ENCODE results near the gene PTH2.
"Not testable (repeated sequence)": the region's sequence is repeated elsewhere in the genome, so short reads cannot be mapped to it uniquely, and the experiment has no call there.

PTH2 gene

GRCh38 chr19:49423071-49423984 lies at the start of gene PTH2:
Gene PTH2, minus strand, starts transcription at chr19:49423441. Its CDS starts 102 bp downstream, at chr19:49423339.
- DNase-seq (ENCODE audit: low read depth), result no peak

- DNase-seq (ENCODE audit: low read depth), result no peak
Measured at GRCh38 chr19:49472936-49473335, 49.7 kb upstream of the PTH2 start.

GRCh38 chr19:49470615-49470978 lies 47.4 kb upstream of the PTH2 start:
- no peak for DNase-seq (ENCODE audit: low read depth)

- DNase-seq (ENCODE audit: low read depth), result no peak
Measured at GRCh38 chr19:49469828-49470614, 46.8 kb upstream of the PTH2 start.

GRCh38 chr19:49468746-49469447 lies 45.7 kb upstream of the PTH2 start:
- DNase-seq (ENCODE audit: low read depth), result peak; percentile 51

GRCh38 chr19:49468199-49468598 lies 45.0 kb upstream of the PTH2 start:
- no peak for DNase-seq (ENCODE audit: low read depth)

GRCh38 chr19:49465371-49465770 lies 42.1 kb upstream of the PTH2 start:
- no peak for DNase-seq (ENCODE audit: low read depth)

GRCh38 chr19:49463960-49464740 lies 40.9 kb upstream of the PTH2 start:
- no peak for DNase-seq (ENCODE audit: low read depth)

- no peak for DNase-seq (ENCODE audit: low read depth)
Measured at GRCh38 chr19:49462492-49462891, 39.3 kb upstream of the PTH2 start.

- DNase-seq (ENCODE audit: low read depth), result no peak
Measured at GRCh38 chr19:49461656-49462055, 38.4 kb upstream of the PTH2 start.

- not testable (repeated sequence) for DNase-seq (ENCODE audit: low read depth)
Measured at GRCh38 chr19:49461130-49461529, 37.9 kb upstream of the PTH2 start.

GRCh38 chr19:49459388-49459787 lies 36.1 kb upstream of the PTH2 start:
- no peak for DNase-seq (ENCODE audit: low read depth)

- DNase-seq (ENCODE audit: low read depth), result no peak
Measured at GRCh38 chr19:49458567-49458903, 35.3 kb upstream of the PTH2 start.

- DNase-seq (ENCODE audit: low read depth), result no peak
Measured at GRCh38 chr19:49456326-49456725, 33.1 kb upstream of the PTH2 start.

- no peak for DNase-seq (ENCODE audit: low read depth)
Measured at GRCh38 chr19:49455773-49456172, 32.5 kb upstream of the PTH2 start.

- peak; percentile 37 for DNase-seq (ENCODE audit: low read depth)
Measured at GRCh38 chr19:49453757-49454240, 30.6 kb upstream of the PTH2 start.

GRCh38 chr19:49453013-49453756 lies 29.9 kb upstream of the PTH2 start, which contains the start of gene ALDH16A1:
Gene ALDH16A1, plus strand, starts transcription at chr19:49453225. Its CDS starts 107 bp downstream, at chr19:49453332.
- DNase-seq (ENCODE audit: low read depth), result peak; percentile 99

- peak; percentile 99 for DNase-seq (ENCODE audit: low read depth)
Measured at GRCh38 chr19:49451430-49452181, 28.4 kb upstream of the PTH2 start, which contains the start of gene PIH1D1. Gene PIH1D1, minus strand, starts transcription at chr19:49451814. Its CDS starts 240 bp downstream, at chr19:49451574.

- DNase-seq (ENCODE audit: low read depth), result no peak
Measured at GRCh38 chr19:49450405-49450804, 27.2 kb upstream of the PTH2 start.

- DNase-seq (ENCODE audit: low read depth), result no peak
Measured at GRCh38 chr19:49448432-49448786, 25.2 kb upstream of the PTH2 start.
